ENCODE data around the gene IVNS1ABP. TPM values are rescaled to one million over a fixed set of nuclear protein-coding genes. Genes with fewer than 3 reads are reported as not detected.
A peak's percentile ranks its signal among the peaks of the same experiment; 100 is the strongest.

Gene IVNS1ABP
- total and polyA plus RNA-seq, 12 donors: 26.0 to 132 (median 64.2) TPM

GRCh38 chr1:185271921-185272320 lies 45.1 kb downstream of the IVNS1ABP start:
- H3K9me3 ChIP-seq: no peaks in the 10 kb centered on the region
- no peak overlapping the region for H3K4me3 ChIP-seq
- H3K36me3 ChIP-seq: peaks cover 0 to 14% (median 0%) of the 10 kb centered on the region in 9 donors
- H3K4me1 ChIP-seq: no peaks in the 10 kb centered on the region
- no peaks in the 10 kb centered on the region for H3K27me3 ChIP-seq
- ATAC-seq (no peak), DNase-seq (no peak)
- 91 to 94% methylated on average over 4 of the region's 4 CpGs for WGBS, 2 donors
- no peak for TF ChIP-seq CTCF (IDR thresholded peaks at IDR 0.05)
- H3K27ac ChIP-seq: no peak overlapping the region
- intact Hi-C loops (cut with DNase I): no loop called here

GRCh38 chr1:185268352-185268751 lies 48.7 kb downstream of the IVNS1ABP start:
- ATAC-seq: no peak

GRCh38 chr1:185267701-185268100 lies 49.3 kb downstream of the IVNS1ABP start:
- Histone ChIP-seq H3K9me3 (no peaks in the 10 kb centered on the region), H3K4me1 (no peaks in the 10 kb centered on the region), H3K27me3 (no peaks in the 10 kb centered on the region), H3K27ac (peak overlapping the region in 1 of 10 donors; percentile 2), H3K36me3 (peaks cover 0 to 13% (median 0%) of the 10 kb centered on the region in 9 donors), H3K4me3 (no peak overlapping the region)
- DNase-seq: no peak
- peak in 1 of 8 donors; percentile 20 for ATAC-seq
- TF ChIP-seq CTCF (IDR thresholded peaks at IDR 0.05): no peak
- intact Hi-C loops (cut with DNase I): no loop called here

More at GRCh38 chr1:185268352-185268751, 48.7 kb downstream of the IVNS1ABP start:
- H3K36me3 ChIP-seq: peaks cover 0 to 14% (median 0%) of the 10 kb centered on the region in 9 donors
- peak overlapping the region in 1 of 10 donors; percentile 6 for H3K27ac ChIP-seq
- H3K4me1 ChIP-seq: no peaks in the 10 kb centered on the region
- H3K4me3 ChIP-seq: no peak overlapping the region
- intact Hi-C loops (cut with DNase I): no loop called here
- no peak for DNase-seq
- no peaks in the 10 kb centered on the region for H3K27me3 ChIP-seq
- no peaks in the 10 kb centered on the region for H3K9me3 ChIP-seq
- TF ChIP-seq CTCF (IDR thresholded peaks at IDR 0.05): no peak
- 79 to 84% methylated on average over 2 of the region's 2 CpGs for WGBS, 2 donors

- H3K9me3 ChIP-seq: no peaks in the 10 kb centered on the region
- ATAC-seq (no peak), DNase-seq (no peak)
- TF ChIP-seq CTCF (IDR thresholded peaks at IDR 0.05): no peak
- no peaks in the 10 kb centered on the region for H3K4me1 ChIP-seq
- no peaks in the 10 kb centered on the region for H3K27me3 ChIP-seq
- H3K36me3 ChIP-seq: peaks cover 0 to 11% (median 0%) of the 10 kb centered on the region in 9 donors
- intact Hi-C loops (cut with DNase I): no loop called here
- H3K27ac ChIP-seq: peak overlapping the region in 1 of 10 donors; percentile 2
- WGBS, 2 donors: 43 to 56% methylated on average over 3 of the region's 3 CpGs
- H3K4me3 ChIP-seq: no peak overlapping the region
Observed at GRCh38 chr1:185267301-185267700, 49.7 kb downstream of the IVNS1ABP start.

All from heart right ventricle (tissue), 16 donors.